ENCODE measurements around the gene DHX34.

DNA sequence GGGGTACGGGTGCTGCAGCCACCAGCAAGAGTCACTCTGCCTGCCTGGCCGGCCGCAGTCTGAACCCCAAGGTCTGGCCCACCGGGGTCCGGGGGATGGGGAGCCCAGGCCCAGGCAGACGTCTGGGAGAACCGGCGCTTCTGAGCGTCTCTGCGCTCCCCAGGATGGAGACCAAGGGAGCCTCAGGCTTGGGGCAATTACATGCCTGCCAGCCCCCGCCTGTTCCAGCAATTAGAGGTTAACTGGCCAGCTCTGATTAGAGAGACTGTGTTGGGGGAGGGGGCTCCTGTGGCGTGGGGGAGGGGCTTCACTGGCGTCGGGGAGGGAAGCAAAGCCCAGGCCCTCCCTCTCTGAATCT lies 58.3 kb downstream of the DHX34 start:
- TF ChIP-seq, protein P1, sequence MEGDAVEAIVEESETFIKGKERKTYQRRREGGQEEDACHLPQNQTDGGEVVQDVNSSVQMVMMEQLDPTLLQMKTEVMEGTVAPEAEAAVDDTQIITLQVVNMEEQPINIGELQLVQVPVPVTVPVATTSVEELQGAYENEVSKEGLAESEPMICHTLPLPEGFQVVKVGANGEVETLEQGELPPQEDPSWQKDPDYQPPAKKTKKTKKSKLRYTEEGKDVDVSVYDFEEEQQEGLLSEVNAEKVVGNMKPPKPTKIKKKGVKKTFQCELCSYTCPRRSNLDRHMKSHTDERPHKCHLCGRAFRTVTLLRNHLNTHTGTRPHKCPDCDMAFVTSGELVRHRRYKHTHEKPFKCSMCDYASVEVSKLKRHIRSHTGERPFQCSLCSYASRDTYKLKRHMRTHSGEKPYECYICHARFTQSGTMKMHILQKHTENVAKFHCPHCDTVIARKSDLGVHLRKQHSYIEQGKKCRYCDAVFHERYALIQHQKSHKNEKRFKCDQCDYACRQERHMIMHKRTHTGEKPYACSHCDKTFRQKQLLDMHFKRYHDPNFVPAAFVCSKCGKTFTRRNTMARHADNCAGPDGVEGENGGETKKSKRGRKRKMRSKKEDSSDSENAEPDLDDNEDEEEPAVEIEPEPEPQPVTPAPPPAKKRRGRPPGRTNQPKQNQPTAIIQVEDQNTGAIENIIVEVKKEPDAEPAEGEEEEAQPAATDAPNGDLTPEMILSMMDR (IDR thresholded peaks at IDR 0.05), result no peak
- TF ChIP-seq POLR2AphosphoS5 (IDR thresholded peaks at IDR 0.05), result no peak
- TF ChIP-seq POLR2A (IDR thresholded peaks at IDR 0.05), result no peak
